B cell (primary cell): ENCODE measurements around the gene UNC79. TPM values are rescaled to one million over a fixed set of nuclear protein-coding genes. Genes with fewer than 3 reads are reported as not detected.

Source experiments
- ATAC-seq: fragments of 200-7000 bp; cut with Tn5 transposase; one replicate; pipeline ENCODE4 v1.10.0; 2021; ENCODE audit warnings: low read depth, mild to moderate bottlenecking, moderate number of reproducible peaks, moderate library complexity
- CTCF ChIA-PET: fragments of 350-600 bp; sonication (Branson Sonifier 250); formaldehyde crosslinking; loops from one replicate; lab custom pipeline; 2021; ENCODE audit warnings: antibody characterized with exemption, inconsistent platforms; lab: Charles Lee
- POLR2A ChIA-PET: fragments of 350-600 bp; sonication (Branson Sonifier 250); formaldehyde crosslinking; loops from one replicate; lab custom pipeline; 2021; ENCODE audit warnings: antibody characterized with exemption; lab: Charles Lee
- DNase-seq: peaks from one replicate; pipeline ENCODE4 v3.0.0; 2013
- H2AFZ ChIP-seq: 2 replicates; pipeline ENCODE4 v1.6.1; 2012; ENCODE audit warnings: mild to moderate bottlenecking, low read depth, low read length; ENCODE audit not compliant: insufficient read depth, poor library complexity, severe bottlenecking
- H3K27ac ChIP-seq, 2 donors: 1 replicate in 1 of 2; 2 replicates in 1 of 2; pipeline ENCODE4 v1.5.1; 2012 to 2013; ENCODE audit warnings: low read length in 2 of 2, mild to moderate bottlenecking in 2 of 2, moderate library complexity in 1 of 2
- H3K27me3 ChIP-seq, 4 experiments: fragments of 200-600 bp in 1 of 4; sonication (generic) in 1 of 4; replicated peaks in 1 of 4; 1 replicate in 2 of 4; 2 replicates in 2 of 4; pipeline versions ENCODE4 v1.6.1 to v1.7.0; 2013 to 2016; ENCODE audit warnings: low read length in 3 of 4, mild to moderate bottlenecking in 2 of 4, mixed read lengths in 1 of 4, moderate library complexity in 1 of 4; ENCODE audit not compliant: insufficient read depth in 4 of 4, control insufficient read depth in 3 of 4; ENCODE audit errors: control extremely low read depth in 1 of 4
- H3K36me3 ChIP-seq, 2 experiments: replicated peaks in 1 of 2; 1 replicate in 1 of 2; 2 replicates in 1 of 2; pipeline versions ENCODE4 v1.6.1 to v1.7.1; 2013; ENCODE audit warnings: low read length in 1 of 2; ENCODE audit not compliant: insufficient read depth in 2 of 2, control insufficient read depth in 1 of 2; ENCODE audit errors: control extremely low read depth in 1 of 2, extremely low read depth in 1 of 2
- H3K4me1 ChIP-seq, 2 donors: fragments of 200-600 bp in 1 of 2; sonication (generic) in 1 of 2; 1 replicate in 1 of 2; 2 replicates in 1 of 2; pipeline versions ENCODE4 v1.5.1 to v1.6.1; 2013 to 2017; ENCODE audit warnings: low read length in 2 of 2; ENCODE audit not compliant: control insufficient read depth in 2 of 2, insufficient read depth in 2 of 2
- H3K4me2 ChIP-seq: replicated peaks from 2 replicates; pipeline ENCODE3; 2012; ENCODE audit warnings: mild to moderate bottlenecking, low read depth, low read length; ENCODE audit not compliant: poor library complexity, severe bottlenecking
- H3K4me3 ChIP-seq, 5 experiments: fragments of 200-600 bp in 1 of 5; sonication (generic) in 1 of 5; 1 replicate in 3 of 5; 2 replicates in 2 of 5; pipeline versions ENCODE4 v1.5.1 to v1.7.0; 2011 to 2016; ENCODE audit warnings: low read length in 4 of 5, mild to moderate bottlenecking in 4 of 5, low read depth in 2 of 5, control low read depth in 1 of 5, moderate library complexity in 1 of 5; ENCODE audit not compliant: insufficient read depth in 1 of 5; ENCODE audit errors: control extremely low read depth in 1 of 5, extremely low read depth in 1 of 5
- H3K79me2 ChIP-seq: fragments of 200-600 bp; sonication (generic); one replicate; pipeline ENCODE4 v1.6.0; 2016; ENCODE audit warnings: low read length; ENCODE audit not compliant: control insufficient read depth, insufficient read depth
- H3K9ac ChIP-seq: fragments of 200-600 bp; sonication (generic); 2 replicates; pipeline ENCODE4 v1.6.1; 2017; ENCODE audit warnings: mild to moderate bottlenecking, low read length, moderate library complexity
- H3K9me3 ChIP-seq, 3 donors: one replicate each; pipeline versions ENCODE4 v1.6.1 to v1.7.1; 2013; ENCODE audit warnings: low read length in 2 of 3; ENCODE audit not compliant: control insufficient read depth in 2 of 3, insufficient read depth in 1 of 3; ENCODE audit errors: control extremely low read depth in 1 of 3
- H4K20me1 ChIP-seq: 2 replicates; pipeline ENCODE4 v1.6.0; 2012; ENCODE audit warnings: mild to moderate bottlenecking, low read length; ENCODE audit not compliant: insufficient read depth, control insufficient read depth, poor library complexity, severe bottlenecking
- H3K27ac Mint-ChIP-seq: one replicate; pipeline ENCODE4 v1.8.0; 2021; ENCODE audit warnings: mixed read lengths
- H3K27me3 Mint-ChIP-seq: one replicate; pipeline ENCODE4 v1.8.0; 2021; ENCODE audit warnings: mixed read lengths
- H3K4me1 Mint-ChIP-seq: one replicate; pipeline ENCODE4 v1.8.0; 2021; ENCODE audit warnings: mixed read lengths
- H3K4me3 Mint-ChIP-seq: one replicate; pipeline ENCODE4 v1.8.0; 2021; ENCODE audit warnings: mixed read lengths
- H3K9me3 Mint-ChIP-seq: one replicate; pipeline ENCODE4 v1.8.0; 2022; ENCODE audit warnings: mixed read lengths; ENCODE audit not compliant: insufficient read depth
- EZH2 ChIP-seq: IDR thresholded peaks from 2 replicates; pipeline ENCODE4 v1.6.1; 2012; ENCODE audit warnings: borderline replicate concordance, low read depth, mild to moderate bottlenecking, moderate library complexity, low read length; ENCODE audit not compliant: insufficient read depth, poor library complexity, severe bottlenecking
- WGBS: methylation state at CpG from one replicate; pipeline ENCODE4 v1.1.5; 2013; ENCODE audit warnings: missing lambda C conversion rate; ENCODE audit not compliant: insufficient coverage; 5-methylcytosine and 5-hydroxymethylcytosine counted together
- intact Hi-C: fragments of 100-400 bp; cut with micrococcal nuclease; formaldehyde crosslinking; loops from one replicate; pipeline ENCODE4 v1.10.0; 2022
- polyA plus RNA-seq: library from polyadenylated mRNA; depleted of rRNA; stranded (reverse); fragments of >200 nt; gene quantifications from 2 replicates; pipeline ENCODE4 v1.2.3, GENCODE V29; 2012
- total RNA-seq, 2 donors: library from RNA; stranded (reverse); fragments of 120-200 nt in 1 of 2; gene quantifications; 1 replicate in 1 of 2; 2 replicates in 1 of 2; pipeline versions ENCODE4 v1.2.3 to v1.2.4, GENCODE V29; 2013 to 2022
- TF ChIP-seq, protein P1 (sequence below): fragments of 200-600 bp; IDR thresholded peaks from one replicate; pipeline ENCODE4 v1.8.0; 2022; ENCODE audit warnings: antibody characterized with exemption, mild to moderate bottlenecking

Gene UNC79
- total and polyA plus RNA-seq, 2 donors (not counting 1 experiment from before 2014, with no cell fraction given): 0.04 to 0.15 TPM

DNA sequence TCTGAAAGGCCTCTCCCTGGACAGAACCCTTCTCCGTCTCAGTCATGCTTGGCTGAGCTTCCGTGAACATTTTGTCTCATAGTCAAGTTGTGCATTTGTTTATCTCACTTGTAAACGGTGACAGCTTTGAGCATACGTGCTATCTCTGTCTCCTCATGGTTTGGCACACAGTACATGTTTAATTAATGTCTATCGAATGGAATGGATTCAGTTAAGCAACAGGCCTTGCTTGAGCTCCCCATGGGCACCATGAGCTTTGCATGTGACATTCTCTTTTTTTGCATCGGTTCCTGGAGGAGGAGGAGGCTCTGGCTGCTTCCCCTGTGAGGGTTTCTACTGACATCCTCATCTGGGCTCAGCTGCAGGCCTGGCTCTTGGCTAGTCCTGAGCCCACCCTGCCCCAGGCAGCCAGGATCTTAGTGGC, 277.6 kb downstream of the UNC79 start:
- H3K27ac Mint-ChIP-seq: no peak overlapping the region
- DNase-seq: no peak
- no peak for ATAC-seq
- Histone ChIP-seq H3K9ac (no peak overlapping the region), H3K79me2 (no peaks in the 10 kb centered on the region), H3K4me3 (no peak overlapping the region), H2AFZ (no peak overlapping the region), H3K36me3 (no peaks in the 10 kb centered on the region), H4K20me1 (no peaks in the 10 kb centered on the region), H3K27me3 (no peaks in the 10 kb centered on the region), H3K27ac (no peak overlapping the region), H3K4me1 (no peaks in the 10 kb centered on the region), H3K9me3 (no peaks in the 10 kb centered on the region), H3K4me2 (no peak overlapping the region)
- ChIA-PET CTCF (no interaction called here), POLR2A (no interaction called here)
- H3K9me3 Mint-ChIP-seq: no peaks in the 10 kb centered on the region
- WGBS: 86% methylated on average over 6 of the region's 6 CpGs
- intact Hi-C loops: no loop called here
- no peaks in the 10 kb centered on the region for H3K4me1 Mint-ChIP-seq
- TF ChIP-seq, protein P1, sequence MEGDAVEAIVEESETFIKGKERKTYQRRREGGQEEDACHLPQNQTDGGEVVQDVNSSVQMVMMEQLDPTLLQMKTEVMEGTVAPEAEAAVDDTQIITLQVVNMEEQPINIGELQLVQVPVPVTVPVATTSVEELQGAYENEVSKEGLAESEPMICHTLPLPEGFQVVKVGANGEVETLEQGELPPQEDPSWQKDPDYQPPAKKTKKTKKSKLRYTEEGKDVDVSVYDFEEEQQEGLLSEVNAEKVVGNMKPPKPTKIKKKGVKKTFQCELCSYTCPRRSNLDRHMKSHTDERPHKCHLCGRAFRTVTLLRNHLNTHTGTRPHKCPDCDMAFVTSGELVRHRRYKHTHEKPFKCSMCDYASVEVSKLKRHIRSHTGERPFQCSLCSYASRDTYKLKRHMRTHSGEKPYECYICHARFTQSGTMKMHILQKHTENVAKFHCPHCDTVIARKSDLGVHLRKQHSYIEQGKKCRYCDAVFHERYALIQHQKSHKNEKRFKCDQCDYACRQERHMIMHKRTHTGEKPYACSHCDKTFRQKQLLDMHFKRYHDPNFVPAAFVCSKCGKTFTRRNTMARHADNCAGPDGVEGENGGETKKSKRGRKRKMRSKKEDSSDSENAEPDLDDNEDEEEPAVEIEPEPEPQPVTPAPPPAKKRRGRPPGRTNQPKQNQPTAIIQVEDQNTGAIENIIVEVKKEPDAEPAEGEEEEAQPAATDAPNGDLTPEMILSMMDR: no peak
- TF ChIP-seq EZH2: no peak
- no peak overlapping the region for H3K4me3 Mint-ChIP-seq
- H3K27me3 Mint-ChIP-seq: peaks cover 7% of the 10 kb centered on the region

DNA sequence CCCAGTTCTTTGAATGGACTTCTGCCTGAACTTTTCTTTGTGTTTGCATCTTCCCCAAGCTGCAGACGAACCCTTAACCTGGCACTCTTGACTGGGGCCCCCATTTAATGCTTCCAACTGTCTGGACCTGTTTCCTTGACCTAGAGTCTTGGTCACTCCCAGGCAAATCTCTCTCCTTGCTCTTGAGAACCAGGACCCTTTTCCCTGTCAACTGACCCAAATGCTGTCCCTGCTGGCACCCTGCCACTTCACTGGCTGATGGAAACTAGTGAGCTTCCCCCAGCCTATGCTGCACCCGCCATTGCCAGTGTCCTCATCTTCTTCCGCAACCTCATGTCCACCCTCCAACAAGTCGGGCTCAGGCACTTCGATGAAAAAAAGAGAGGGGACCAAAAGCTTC, 278.1 kb downstream of the UNC79 start:
- TF ChIP-seq, protein P1: no peak
- no peak for TF ChIP-seq EZH2
- Histone ChIP-seq H3K79me2 (no peaks in the 10 kb centered on the region), H3K27me3 (no peaks in the 10 kb centered on the region), H3K9me3 (no peaks in the 10 kb centered on the region), H4K20me1 (no peaks in the 10 kb centered on the region), H3K4me2 (no peak overlapping the region), H3K4me1 (no peaks in the 10 kb centered on the region), H3K36me3 (no peaks in the 10 kb centered on the region), H2AFZ (no peak overlapping the region), H3K9ac (no peak overlapping the region), H3K4me3 (no peak overlapping the region), H3K27ac (no peak overlapping the region)
- Mint-ChIP-seq H3K27me3 (peaks cover 11% of the 10 kb centered on the region), H3K4me3 (no peak overlapping the region), H3K27ac (no peak overlapping the region), H3K9me3 (no peaks in the 10 kb centered on the region), H3K4me1 (no peaks in the 10 kb centered on the region)
- ATAC-seq (no peak), DNase-seq (no peak)
- intact Hi-C loops: no loop called here
- ChIA-PET POLR2A (no interaction called here), CTCF (no interaction called here)
- 75% methylated on average over 3 of the region's 5 CpGs for WGBS
